ENCODE measurements around the gene DHFR2. TPM values are rescaled to one million over a fixed set of nuclear protein-coding genes. Genes with fewer than 3 reads are reported as not detected.
A peak's percentile ranks its signal among the peaks of the same experiment; 100 is the strongest.

The DHFR2 gene
- total RNA-seq, 4 donors from 2014 or later, result 5.5 to 7.7 (median 6.4) TPM

- 91 to 94% methylated on average over 3 of the region's 3 CpGs for WGBS, 2 donors
- no peak for DNase-seq
- intact Hi-C loops (cut with DNase I), result no loop called here
Observed at GRCh38 chr3:94076055-94076454, 13.3 kb upstream of the DHFR2 start.

GRCh38 chr3:94071713-94072284 is 9.1 kb upstream of the DHFR2 start:
- no peak for DNase-seq
- H3K27me3 ChIP-seq, result no peaks in the 10 kb centered on the region
- TF ChIP-seq POLR2A (IDR thresholded peaks at IDR 0.05) (no peak), CTCF (IDR thresholded peaks at IDR 0.05) (no peak)
- no peak overlapping the region for H3K27ac ChIP-seq
- no peaks in the 10 kb centered on the region for H3K4me1 ChIP-seq
- WGBS, 2 donors, result 89 to 92% methylated on average over 4 of the region's 4 CpGs
- H3K4me3 ChIP-seq (replicated peaks in 1 of 3), result no peak overlapping the region
- intact Hi-C loops (cut with DNase I), result no loop called here
- H3K36me3 ChIP-seq, result peaks cover 0 to 2% of the 10 kb centered on the region in 2 donors
- no peaks in the 10 kb centered on the region for H3K9me3 ChIP-seq

More at GRCh38 chr3:94076055-94076454, 13.3 kb upstream of the DHFR2 start:
- peaks cover 0 to 2% of the 10 kb centered on the region in 2 donors for H3K36me3 ChIP-seq
- no peaks in the 10 kb centered on the region for H3K27me3 ChIP-seq
- no peak overlapping the region for H3K4me3 ChIP-seq (replicated peaks in 1 of 3)
- TF ChIP-seq CTCF (IDR thresholded peaks at IDR 0.05), result no peak
- TF ChIP-seq POLR2A (IDR thresholded peaks at IDR 0.05), result no peak
- peaks cover 11 to 12% of the 10 kb centered on the region in 2 donors for H3K4me1 ChIP-seq
- H3K27ac ChIP-seq, result no peak overlapping the region
- H3K9me3 ChIP-seq, result no peaks in the 10 kb centered on the region

- intact Hi-C loops (cut with DNase I), result no loop called here
- no peak overlapping the region for H3K4me3 ChIP-seq (replicated peaks in 1 of 3)
- 95 to 97% methylated on average over 6 of the region's 6 CpGs for WGBS, 2 donors
Observed at GRCh38 chr3:94070341-94070911, 7.7 kb upstream of the DHFR2 start.

GRCh38 chr3:94069194-94069813 is 6.6 kb upstream of the DHFR2 start:
- Histone ChIP-seq H3K9me3 (no peaks in the 10 kb centered on the region), H3K4me1 (no peaks in the 10 kb centered on the region), H3K27me3 (no peaks in the 10 kb centered on the region), H3K36me3 (no peaks in the 10 kb centered on the region), H3K27ac (no peak overlapping the region), H3K4me3 (replicated peaks in 1 of 3) (no peak overlapping the region)
- no peak for TF ChIP-seq POLR2A (IDR thresholded peaks at IDR 0.05)
- peak in 5 of 6 experiments; percentile 17 to 65 (median 50) for TF ChIP-seq CTCF (IDR thresholded peaks at IDR 0.05)
- DNase-seq, result no peak
- 57 to 66% methylated on average over 4 of the region's 4 CpGs for WGBS, 2 donors
- intact Hi-C loops (cut with DNase I), result loop anchor here (10.0 kb wide), 1 partner anchor 65 kb away; no protein-coding TSS in a partner anchor

More at GRCh38 chr3:94070341-94070911, 7.7 kb upstream of the DHFR2 start:
- Histone ChIP-seq H3K36me3 (no peaks in the 10 kb centered on the region), H3K27ac (no peak overlapping the region), H3K27me3 (no peaks in the 10 kb centered on the region), H3K9me3 (no peaks in the 10 kb centered on the region), H3K4me1 (no peaks in the 10 kb centered on the region)
- TF ChIP-seq CTCF (IDR thresholded peaks at IDR 0.05) (no peak), POLR2A (IDR thresholded peaks at IDR 0.05) (no peak)
- DNase-seq, result no peak

Data from thyroid gland (tissue), 4 donors.